NCI-H446 treated with DMSO at 0.1 percent for 48 hours (cell line): ENCODE measurements around the gene SORBS1.

ENCODE experiments used
- DNase-seq: peaks from one replicate; lab custom pipeline; 2025; lab: John Stamatoyannopoulos, UW

SORBS1 gene

DNA sequence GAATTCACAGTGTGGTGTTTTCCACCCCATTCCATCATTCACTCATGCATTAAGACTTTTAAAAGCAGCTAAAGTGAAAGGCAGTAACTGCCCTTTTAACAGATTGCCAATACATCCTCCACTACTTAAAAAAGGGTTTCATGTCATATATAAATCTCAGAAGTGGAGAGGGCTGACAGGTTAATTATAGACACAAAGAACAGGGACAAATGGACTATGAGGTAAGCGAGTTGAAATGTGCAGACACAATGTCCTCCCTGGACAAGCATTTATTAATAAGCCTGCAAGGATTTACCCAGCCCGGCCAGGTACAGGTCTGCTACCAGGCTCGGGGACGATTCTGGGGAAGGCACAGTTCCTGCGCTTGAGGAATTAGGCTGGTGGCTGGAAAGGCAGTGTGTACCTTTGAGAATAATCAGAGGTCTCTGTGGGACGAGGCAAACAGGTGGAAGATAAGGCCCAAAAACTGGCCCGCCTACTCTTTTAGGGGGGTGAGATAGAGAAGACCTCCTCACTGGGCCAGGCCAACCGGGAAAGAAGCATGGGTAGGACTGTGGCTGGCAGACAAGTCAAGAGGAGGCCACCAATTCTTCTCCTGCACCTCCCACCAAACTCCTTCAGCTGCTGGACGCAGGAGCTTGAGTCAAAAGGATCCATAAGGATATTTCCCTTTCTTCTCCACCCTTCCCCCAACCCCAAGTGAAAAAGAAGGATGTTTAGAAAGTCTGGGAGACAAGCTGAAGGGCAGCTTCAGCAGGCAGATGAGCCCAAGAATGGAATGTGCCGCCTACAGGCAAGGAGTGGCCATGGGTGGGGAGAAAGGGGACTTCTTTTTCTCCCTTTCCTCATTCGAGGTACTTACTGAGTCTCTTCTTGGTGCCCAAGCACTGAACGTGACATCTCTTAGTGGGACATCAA lies 271.9 kb downstream of the SORBS1 start:
- DNase-seq = no peak

DNA sequence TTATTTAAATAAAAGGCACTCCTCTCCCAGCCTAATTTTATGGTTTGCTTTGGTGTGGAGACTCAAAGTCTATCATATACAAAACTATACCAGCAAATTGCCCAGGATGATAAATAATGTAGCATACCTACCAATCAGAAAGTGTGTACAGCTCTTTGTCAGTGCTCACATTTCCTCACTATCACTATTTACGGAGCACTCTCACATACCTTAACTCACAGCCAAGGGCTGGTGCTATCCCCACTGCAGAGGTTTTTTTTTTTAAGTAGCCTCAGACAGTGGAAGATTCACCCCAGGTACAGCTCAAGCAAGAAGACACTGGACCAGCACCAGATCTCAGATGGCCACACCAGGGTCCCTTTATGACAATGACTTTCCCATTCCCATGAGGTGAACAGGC lies 272.9 kb downstream of the SORBS1 start:
- no peak for DNase-seq

DNA sequence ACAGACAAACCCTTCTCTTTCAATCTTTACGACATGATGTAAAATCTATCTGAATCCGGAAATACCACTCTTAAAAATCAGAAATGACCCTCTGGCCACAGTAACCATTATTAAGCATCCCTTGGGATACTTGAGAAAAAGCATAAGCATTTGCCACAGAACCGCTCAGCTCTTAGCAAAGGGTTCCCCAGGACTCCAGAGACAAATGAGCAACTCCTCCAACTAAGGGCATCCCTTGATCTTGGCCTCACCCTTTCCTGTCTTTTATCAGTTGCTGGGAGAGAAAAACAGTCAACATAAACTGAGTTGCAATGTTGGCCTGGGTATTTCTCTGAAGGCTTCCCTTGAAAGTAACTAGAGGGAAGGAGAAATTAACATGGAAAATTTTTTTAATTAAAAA lies 273.9 kb downstream of the SORBS1 start:
- no peak for DNase-seq

DNA sequence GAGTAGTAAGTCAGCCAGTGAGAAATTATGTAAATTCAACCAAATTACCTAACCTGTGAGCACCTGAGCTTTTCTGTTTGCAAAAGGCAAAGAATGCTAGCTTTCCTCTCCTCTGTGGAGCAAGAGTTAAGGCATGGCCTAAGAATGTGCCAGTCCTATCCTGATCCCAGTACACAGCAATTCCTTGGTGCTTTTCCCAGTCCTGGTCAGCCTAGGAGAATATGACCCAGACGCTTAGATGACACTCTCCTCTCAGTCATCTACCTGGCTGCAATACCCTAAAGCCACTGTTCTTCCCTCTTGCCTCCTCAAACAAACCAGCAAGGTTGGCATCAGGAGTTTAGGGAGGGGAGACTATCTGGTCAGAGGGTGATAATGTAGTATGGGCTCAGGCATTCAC lies 274.5 kb downstream of the SORBS1 start:
- no peak for DNase-seq

DNA sequence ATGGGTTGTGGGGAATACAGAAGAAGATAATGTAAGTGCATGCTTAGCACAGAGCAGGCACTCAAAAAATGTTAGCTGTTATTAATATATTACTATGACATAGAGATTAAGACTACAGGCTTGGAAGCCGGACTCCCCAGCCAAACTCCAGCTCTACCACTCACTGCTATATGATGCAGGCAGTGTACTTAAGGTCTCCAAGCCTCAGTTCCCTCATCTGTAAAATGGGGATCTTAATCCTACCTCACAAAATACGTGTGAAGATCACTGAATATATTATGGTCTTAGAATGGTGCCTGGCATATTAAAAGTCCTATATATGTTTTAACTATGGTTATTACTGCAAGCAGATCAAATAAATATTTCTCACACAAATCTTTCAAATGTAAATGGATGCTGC lies 275.6 kb downstream of the SORBS1 start:
- no peak for DNase-seq

DNA sequence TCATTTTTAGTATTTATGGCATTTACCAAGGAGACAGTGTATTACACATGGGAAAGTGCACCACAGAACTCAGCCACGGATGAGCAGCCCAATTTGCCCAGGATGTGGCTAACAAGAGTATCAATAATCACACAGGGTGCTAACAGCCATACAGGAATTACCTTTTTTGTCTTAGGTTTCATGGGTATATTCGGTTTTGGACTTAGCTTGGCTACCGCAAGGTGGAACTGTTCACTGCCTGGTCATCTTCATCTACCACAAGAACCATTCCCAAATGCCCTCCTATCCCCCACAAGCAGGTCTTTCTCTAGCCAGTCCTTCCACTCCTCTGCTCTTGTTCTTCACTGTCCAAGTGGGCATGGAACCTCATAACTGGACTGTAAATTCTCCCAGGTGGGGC lies 276.4 kb downstream of the SORBS1 start:
- DNase-seq = no peak

DNA sequence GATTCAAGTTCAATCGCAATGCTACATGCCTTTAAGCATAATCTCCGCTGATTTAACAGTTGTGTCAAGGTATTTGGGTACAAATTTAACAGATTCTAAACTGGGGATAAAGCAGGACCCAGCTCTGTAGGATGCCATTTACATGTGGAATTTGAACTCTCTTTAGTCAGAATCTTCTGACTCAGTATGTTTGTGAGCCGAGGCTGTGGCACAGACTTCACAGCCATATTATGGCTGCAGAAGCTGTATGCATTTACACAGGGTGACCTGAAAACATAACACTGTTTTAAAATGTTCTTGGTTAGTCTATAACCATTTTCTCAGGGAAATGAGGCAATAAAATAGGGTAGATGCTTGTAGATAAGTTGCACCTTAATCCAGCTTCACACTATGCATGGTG lies 279.1 kb downstream of the SORBS1 start:
- DNase-seq = no peak

DNA sequence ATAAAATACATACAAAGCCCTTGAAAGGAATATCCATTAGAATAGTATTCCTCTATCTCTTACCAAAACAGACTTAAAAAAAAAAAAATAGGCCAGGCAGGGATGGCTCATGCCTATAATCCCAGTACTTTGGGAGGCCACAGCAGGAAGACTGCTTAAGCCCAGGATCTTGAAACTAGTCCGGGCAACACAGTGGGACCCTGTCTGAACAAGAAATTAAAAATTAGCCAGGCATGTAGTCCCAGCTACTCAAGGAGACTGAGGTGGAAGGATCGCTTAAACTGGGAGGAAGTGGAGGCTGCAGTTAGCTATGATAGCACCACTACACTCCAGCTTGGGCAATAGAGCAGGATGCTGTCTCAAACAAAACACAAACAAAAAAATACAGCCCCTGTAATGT lies 280.0 kb downstream of the SORBS1 start:
- no peak for DNase-seq

DNA sequence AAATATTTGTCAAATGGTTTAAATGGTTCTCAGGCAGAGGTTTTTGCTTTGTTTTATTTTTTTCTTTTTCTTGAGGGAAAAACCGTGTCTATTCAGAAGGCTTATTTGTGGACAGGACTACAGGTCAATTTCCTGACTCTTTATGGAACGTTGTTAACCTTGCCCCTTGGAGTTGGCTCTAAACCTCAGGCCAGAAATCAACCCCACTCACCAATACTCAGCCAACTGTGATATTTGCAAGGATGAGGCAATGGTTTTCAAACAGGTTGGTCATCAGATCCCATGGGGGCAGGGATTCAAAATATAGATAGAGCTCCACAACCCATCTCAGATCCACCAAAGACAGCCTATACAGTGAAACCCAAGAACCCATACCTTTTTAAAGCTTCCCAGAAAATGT lies 280.5 kb downstream of the SORBS1 start:
- no peak for DNase-seq

DNA sequence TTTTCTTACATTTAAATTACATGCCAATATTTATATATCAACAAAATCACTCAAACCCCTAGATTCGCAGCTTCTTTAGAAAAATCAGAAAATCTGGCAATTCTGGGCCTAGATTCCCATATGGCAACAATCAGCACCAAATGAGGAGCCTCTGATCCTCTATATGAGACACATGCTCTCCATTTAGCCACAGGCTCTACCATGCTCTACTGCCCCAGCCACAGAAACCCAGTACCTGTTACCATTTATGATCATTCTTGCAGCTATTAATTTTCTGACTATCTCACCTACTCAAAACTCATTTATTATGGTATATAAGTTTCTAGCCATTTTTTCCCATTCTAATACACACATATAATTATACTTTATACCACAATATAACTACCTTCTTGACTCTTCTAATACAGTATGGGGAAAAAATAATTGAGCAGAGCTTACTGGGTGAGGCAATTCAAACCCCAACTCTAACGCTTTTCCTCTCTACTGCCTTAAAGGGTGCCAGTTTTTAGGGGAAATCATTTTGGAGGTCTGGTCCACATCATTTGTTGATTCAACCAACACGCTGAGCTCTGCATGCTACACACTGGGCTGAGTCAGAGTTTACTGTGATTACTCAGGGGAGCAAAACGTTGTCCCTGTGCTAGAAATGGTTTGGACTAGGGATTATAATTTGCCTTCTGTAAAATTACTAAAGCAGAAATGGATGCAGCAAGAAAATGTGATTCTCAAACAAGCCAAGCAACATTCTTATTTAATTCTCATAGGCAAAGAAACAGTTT lies 281.9 kb downstream of the SORBS1 start:
- DNase-seq = no peak

DNA sequence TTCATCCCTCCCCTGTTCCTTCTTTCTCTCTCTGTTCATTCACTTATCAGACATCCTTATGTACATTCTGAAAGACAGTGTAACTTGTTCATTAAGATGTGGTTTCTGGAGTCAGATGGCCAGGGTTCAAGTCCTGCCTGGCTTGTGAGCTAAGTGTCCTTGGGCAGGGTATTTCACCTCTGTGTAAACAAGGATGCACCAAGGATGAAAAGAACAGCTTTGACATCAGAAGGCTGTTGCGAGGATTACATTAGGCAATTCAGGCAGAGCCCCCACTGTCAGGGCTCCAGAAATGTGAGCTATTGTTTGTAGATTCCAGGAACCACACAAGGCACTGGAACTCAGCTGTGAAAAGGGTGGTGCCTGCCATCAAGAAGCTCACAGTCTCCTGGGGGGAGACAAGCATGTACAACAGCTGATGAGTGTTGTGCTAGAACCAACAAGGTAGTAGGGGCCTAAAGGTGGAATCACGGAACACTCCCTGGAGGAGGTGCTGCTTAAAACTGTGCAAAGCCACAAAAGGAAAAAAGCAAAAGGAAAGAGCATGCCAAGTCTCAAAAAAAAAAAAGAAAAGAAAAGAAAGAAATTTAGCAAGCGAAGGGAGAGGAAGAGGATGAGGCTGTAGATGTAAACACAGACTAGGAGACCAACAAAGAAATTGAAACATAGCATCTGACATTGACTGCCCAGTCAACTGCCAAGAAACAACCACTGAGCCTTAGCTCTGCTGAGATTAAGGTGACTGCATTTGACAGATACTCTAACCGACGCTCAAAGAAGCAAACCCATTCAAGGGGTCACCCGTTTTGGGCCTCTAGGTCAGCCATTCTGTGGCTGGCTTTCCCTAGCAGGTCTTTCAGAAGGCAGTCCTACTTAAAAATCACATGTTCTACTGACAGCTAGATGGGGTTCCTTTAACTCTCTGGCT lies 282.8 kb downstream of the SORBS1 start:
- no peak for DNase-seq

DNA sequence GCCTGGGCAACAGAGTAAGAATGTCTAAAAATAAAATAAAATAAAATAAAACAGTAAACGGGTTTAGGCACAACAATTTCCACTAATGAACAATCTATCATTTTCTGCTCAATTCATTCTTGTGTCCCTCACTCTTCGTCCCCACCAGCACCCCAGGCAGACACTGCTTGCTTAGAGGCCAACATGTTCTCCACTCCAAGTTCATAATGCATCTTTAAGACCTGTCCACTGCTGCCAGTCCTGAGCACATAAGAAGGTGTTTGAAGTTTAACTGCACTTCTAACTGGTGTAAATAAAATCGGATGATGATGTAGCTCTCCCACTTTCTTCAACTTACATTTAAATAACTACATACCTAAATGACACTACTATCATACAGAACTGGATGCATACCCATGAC lies 283.6 kb downstream of the SORBS1 start:
- no peak for DNase-seq

DNA sequence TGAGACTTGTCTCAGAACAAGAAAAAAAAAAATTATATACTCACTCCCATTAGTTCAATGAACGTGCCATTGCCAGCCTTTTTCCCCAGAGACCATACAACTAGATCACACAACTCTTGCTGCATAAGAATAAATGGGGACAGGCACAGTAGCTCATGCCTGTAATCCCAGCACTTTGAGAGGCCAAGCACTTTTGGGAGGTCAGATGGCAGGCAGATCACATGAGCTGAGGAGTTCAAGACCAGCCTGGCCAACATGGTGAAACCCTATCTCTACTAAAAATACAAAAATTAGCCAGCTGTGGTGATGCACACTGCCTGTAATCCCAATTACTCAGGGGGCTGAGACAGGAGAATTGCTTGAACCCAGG lies 284.0 kb downstream of the SORBS1 start:
- DNase-seq = no peak

DNA sequence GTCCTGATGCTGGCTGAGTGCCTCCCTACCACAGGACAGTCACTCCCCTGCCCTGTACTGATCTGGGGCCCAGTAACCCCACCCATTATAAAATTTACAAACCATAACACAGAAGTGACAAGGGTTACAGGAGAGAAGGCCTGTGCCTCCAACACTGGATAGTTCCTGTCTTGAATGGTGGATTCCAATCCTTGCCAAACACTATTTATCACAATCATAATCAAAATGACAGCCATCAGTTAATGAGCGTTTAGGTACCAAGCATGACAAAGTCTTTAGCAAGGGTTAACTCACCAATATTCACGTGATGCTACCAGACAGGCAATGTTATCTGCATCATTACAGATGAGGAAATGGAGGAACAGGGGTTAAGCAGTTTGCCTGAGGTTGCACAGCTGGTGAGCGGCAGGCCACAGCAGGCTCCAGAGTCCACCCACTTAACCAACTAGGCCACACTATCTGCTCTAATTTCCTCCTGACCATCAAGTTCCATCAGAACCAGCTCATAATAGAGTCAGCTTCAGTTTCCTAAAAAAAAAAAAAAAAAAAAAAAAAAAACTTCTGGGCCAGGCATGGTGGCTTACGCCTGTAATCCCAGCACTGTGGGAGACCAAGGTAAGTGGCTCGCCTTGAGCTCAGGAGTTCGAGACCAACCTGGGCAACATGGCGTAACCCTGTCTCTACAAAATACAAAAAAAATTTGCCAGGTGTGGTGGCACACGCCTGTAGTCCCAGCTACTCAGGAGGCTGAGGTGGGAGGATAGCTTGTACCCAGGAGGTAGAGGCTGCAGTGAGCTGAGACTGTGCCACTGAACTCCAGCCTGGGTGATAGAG lies 284.6 kb downstream of the SORBS1 start:
- no peak for DNase-seq

DNA sequence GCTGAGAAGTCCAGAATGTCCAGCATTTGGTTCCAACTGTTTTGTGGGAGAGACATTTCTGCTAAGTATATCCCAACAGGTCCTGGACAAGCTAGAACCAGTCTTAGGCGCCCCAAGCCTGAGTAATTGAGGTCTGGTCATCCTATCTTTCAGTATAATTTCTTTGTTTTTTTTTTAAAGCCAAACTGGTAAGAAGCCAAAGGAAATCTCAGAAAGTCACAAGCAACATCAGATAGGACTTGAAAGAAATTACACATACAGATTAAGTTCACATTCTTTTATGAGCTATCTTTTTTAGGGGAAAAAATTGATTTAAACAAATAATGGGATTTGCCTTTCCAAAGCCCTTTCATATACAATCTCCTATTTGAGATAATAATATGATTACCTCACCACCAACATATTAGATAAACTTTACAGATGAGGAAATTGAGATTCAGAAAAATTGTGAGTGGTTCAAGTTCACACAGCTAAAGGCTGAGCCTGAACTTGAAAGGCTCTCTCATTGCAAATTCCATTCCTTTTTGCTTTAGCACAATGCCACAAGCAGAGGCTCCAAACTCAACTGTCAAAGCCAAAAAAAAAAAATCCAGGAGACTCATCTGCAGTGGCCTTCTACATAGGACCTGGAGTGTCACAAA lies 285.3 kb downstream of the SORBS1 start:
- no peak for DNase-seq

DNA sequence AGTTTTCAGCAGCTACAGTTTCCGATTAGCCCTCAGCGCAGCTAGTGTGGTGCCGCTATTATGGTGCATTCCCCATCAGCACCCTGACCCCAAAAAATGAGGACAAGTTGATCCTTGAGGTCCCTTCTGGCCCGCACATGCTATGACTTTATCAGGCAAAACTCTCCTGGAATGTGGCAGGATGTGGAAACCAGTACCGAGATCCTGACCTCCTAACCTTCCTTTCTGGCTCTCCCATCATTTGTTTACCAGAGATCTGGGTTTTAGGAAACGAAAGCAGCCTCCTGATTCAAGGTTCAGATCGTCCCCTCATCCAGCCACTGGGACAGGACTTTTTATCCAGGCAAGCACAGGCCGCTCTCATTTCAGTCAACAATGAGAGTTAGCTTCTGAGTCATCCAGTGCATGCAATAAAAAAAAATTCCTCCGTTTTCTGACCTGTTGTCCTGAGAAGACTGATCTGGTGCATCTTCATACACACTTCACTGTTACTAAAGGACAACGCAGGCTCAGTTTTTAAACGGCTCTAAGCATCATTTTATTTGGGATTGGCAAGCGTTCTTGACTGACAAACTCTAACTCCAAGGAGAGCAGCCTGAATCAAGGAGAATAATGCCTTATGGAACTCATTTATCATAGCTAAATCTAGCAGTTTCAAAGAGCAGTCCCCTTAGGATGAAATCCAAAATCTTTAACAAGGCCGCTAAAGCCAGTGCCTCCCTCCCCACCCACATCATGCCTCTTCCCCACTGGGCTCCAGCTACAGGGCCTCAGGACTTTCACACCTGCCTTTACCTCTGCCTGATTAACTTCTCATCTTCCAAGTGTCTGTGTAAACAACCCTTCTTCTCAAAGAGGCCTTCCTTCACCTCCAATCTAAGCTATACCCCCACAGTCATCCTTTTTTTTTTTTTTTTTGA lies 287.5 kb downstream of the SORBS1 start:
- no peak for DNase-seq

DNA sequence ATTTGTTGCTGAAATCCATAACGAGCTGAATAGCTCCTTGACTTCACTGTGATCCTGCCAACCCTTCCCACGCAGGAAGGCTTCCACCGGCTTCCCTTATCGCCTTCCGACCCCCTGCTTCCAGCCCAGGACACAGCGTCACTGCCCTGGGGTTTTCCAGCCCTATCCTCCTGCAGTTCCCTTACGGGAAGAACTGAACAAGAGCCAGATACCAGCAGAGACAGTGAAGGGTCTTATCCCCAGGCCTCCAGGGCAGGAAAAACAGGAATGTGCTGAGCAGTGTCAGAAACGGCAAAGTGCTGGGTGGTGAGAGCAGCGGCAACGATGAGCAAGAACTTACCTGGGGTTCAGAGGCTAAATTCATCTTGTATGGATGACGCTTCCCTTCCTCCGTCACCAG lies 292.7 kb downstream of the SORBS1 start:
- DNase-seq = no peak

DNA sequence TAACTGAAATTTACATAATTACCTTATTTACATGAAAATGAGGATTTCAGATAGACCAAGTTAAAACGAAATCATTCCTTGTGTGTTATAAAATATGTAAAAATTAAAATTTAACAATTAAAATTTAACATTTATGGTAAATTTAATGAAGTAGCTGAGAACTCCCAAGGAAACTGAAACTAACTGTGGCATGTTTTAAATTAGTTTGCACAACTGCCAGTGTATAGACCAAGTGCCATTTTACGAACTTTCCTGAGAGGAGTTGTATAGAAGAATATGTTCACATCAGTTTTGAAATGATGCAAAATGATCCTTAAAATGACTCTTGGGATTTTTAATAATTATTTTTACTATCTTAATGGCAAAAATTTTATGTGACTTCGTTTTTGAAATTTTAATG lies 293.9 kb downstream of the SORBS1 start:
- DNase-seq = no peak

DNA sequence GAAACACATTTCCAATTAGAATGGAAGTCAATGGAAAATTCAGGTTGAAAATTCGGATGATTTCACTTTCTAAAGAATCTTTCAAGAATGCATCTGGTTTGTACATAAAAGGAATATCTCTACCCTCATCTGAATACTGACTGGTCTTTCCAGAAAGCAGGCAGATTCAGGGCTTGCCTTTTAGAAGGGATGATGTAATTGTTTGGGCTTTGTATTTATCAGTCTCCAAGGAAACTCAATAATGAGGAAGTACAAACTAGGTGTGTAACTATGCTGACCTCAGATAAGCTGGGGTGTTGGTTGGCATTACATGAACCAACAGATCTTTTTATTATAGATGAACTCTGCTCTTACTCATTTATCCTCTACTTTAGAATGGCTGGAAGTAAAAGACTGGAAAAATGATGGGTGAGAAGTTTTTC lies 294.5 kb downstream of the SORBS1 start:
- DNase-seq = no peak

DNA sequence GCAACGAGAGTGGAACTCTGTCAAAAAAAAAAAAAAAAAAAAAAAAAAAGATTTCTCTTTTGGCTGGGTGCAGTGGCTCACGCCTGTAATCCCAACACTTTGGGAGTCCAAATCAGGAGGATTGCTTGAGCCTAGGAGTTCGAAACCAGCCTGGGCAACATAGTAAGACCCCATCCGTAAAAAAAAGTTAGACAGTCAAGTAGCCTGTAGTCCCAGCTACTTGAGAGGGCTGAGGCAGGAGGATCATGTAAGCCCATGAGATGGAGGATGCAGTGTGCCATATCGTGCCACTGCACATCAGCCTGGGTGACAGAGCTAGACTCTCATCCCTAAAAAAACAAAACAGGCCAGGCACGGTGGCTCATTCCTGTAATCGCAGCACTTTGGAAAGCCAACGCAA lies 295.6 kb downstream of the SORBS1 start:
- DNase-seq = no peak
